Activated naive CD4-positive, alpha-beta T cell treated with Interleukin-2 at 50 U/mL for 16 hours (primary cell): ENCODE data around the gene TIMM8B.
"Not testable (repeated sequence)": the region's sequence is repeated elsewhere in the genome, so short reads cannot be mapped to it uniquely, and the experiment has no call there.

Experiments used
- DNase-seq: peaks from one replicate; pipeline ENCODE4 v3.0.0-alpha.2; 2020

Gene TIMM8B

GRCh38 chr11:112073941-112074811, 12.4 kb downstream of the TIMM8B start, which contains the start of the genes NKAPD1 and PIH1D2:
Gene NKAPD1 (plus strand): TSS chr11:112074299. CDS start chr11:112075575, 1,276 bp downstream.
Gene PIH1D2 (minus strand): TSS chr11:112074017. CDS start chr11:112073174, 843 bp downstream.
- peak; percentile 82 for DNase-seq

GRCh38 chr11:112062923-112063322, 23.6 kb downstream of the TIMM8B start:
- DNase-seq: no peak

- no peak for DNase-seq
Measured at GRCh38 chr11:112058103-112058502, 28.5 kb downstream of the TIMM8B start.

- DNase-seq: no peak
Measured at GRCh38 chr11:112057170-112057569, 29.4 kb downstream of the TIMM8B start.

- DNase-seq: no peak
Measured at GRCh38 chr11:112051768-112052167, 34.8 kb downstream of the TIMM8B start.

- no peak for DNase-seq
Measured at GRCh38 chr11:112050721-112051120, 35.8 kb downstream of the TIMM8B start.

- no peak for DNase-seq
Measured at GRCh38 chr11:112049777-112050176, 36.8 kb downstream of the TIMM8B start.

- DNase-seq: not testable (repeated sequence)
Measured at GRCh38 chr11:112048256-112048655, 38.3 kb downstream of the TIMM8B start.

- DNase-seq: not testable (repeated sequence)
Measured at GRCh38 chr11:112046647-112047046, 39.9 kb downstream of the TIMM8B start.

- DNase-seq: no peak
Measured at GRCh38 chr11:112044961-112045360, 41.6 kb downstream of the TIMM8B start.

GRCh38 chr11:112042961-112043304, 43.6 kb downstream of the TIMM8B start:
- DNase-seq: no peak

- no peak for DNase-seq
Measured at GRCh38 chr11:112042161-112042960, 44.2 kb downstream of the TIMM8B start.

- DNase-seq: no peak
Measured at GRCh38 chr11:112037527-112037926, 49.0 kb downstream of the TIMM8B start.
